ENCODE data around the gene MED19. TPM values are rescaled to one million over a fixed set of nuclear protein-coding genes. Genes with fewer than 3 reads are reported as not detected.

The MED19 gene
- total RNA-seq, 2 experiments from 2014 or later, result 13.7 to 14.9 TPM

DNA sequence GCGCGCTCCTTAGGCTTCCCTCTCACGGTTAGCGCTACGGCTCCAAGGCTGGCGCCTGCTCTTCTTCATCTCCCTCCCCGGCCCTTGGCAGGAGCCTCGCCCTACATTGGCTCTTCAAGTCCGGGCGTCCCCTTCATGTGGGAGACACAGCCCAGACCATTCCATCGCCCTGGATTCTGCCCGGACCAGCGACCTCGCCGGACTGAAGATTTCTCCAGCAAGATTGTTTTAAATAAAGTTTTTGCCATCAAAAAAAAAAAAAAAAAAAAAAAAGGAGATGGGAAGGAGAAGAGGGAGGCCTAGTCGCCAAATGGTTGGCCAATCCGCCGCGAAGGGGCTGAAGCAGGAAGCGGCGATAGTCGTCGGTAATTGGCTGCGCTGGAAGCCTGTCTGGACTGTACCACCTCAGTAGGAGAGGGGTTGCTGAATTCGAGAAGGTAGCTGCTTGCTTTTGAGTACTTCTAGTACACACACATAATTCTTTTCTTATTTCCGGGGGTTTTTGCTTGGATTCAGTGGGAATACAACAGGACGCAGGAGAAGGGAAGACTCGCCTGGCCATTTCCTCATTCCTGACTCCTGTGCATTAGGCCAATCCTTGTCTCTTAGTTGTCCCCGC, 44.8 kb downstream of the MED19 start:
- Mint-ChIP-seq H3K36me3 (ENCODE audit: low read depth) (peaks cover 42% of the 10 kb centered on the region), H3K27ac (peak overlapping the region; percentile 95), H3K4me1 (ENCODE audit: low read depth) (peaks cover 55% of the 10 kb centered on the region), H3K27me3 (no peaks in the 10 kb centered on the region), H3K9me3 (no peaks in the 10 kb centered on the region), H3K4me3 (peak overlapping the region; percentile 89)
- intact Hi-C loops (cut with DNase I, micrococcal nuclease), result loop anchor here (1.0 to 10.0 kb wide), 8 partner anchors 10 to 1475 kb away; partner anchors contain the start of genes CLP1 (in 1 of the 2), FAM111A (in 1 of the 2), MED19 (in 1 of the 2) and P2RX3 (in 1 of the 2)
- Histone ChIP-seq H3K9me3 (ENCODE audit: control insufficient read depth in 1 of 2, insufficient read depth in 1 of 2, low read length in 2 of 2) (no peaks in the 10 kb centered on the region), H3K4me1 (ENCODE audit: insufficient read depth, low read length) (peaks cover 30% of the 10 kb centered on the region), H3K36me3 (ENCODE audit: insufficient read depth, low read length) (peaks cover 22% of the 10 kb centered on the region), H3K27me3 (ENCODE audit: control insufficient read depth in 1 of 2, insufficient read depth in 2 of 2, low read length in 2 of 2) (no peaks in the 10 kb centered on the region), H3K4me3 (ENCODE audit: low read length) (peak overlapping the region; percentile 87), H3K27ac (ENCODE audit: low read depth in 1 of 2, low read length in 2 of 2) (peak overlapping the region; percentile 98)
- POLR2A ChIA-PET, result interaction anchor here (0.8 to 2.2 kb wide), 14 partner anchors 8 to 1894 kb away, joined by 3 to 20 read pairs (median 4); partner anchors contain the start of genes CLP1, MED19, SELENOH and TMX2
- peak in 13 of 14 experiments; percentile 83 to 99 (median 91) for DNase-seq
- no peak for TF ChIP-seq CTCF (IDR thresholded peaks at IDR 0.05)
- CTCF ChIA-PET, result interaction anchor here (0.8 to 1.5 kb wide), 4 partner anchors 23 to 1468 kb away, joined by 3 read pairs; no protein-coding TSS in a partner anchor
- ATAC-seq (ENCODE audit: poor library complexity), result peak; percentile 73

DNA sequence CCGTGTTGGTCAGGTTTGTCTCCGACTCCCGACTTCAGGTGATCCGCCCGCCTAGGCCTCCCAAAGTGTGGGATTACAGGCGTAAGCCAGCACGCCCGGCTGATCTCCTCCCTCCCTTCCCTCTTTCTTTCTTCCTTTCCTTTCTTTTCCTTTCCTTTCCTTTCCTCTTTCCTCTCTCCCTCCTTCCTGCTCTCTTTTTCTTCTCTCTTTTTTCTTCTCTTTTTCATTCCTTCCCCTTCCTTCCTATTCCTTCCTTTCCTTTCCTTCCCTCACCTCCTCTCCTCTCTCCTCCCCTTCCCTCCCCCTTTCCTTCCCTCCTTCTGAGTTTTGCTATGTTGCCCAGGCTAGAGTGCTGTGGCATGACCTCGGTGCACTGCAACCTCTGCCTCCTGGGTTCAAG, 48.0 kb downstream of the MED19 start:
- H3K4me3 Mint-ChIP-seq, result no peak overlapping the region
- H3K27ac Mint-ChIP-seq, result peak overlapping the region; percentile 69
- peaks cover 16% of the 10 kb centered on the region for H3K4me1 ChIP-seq (ENCODE audit: insufficient read depth, low read length)

DNA sequence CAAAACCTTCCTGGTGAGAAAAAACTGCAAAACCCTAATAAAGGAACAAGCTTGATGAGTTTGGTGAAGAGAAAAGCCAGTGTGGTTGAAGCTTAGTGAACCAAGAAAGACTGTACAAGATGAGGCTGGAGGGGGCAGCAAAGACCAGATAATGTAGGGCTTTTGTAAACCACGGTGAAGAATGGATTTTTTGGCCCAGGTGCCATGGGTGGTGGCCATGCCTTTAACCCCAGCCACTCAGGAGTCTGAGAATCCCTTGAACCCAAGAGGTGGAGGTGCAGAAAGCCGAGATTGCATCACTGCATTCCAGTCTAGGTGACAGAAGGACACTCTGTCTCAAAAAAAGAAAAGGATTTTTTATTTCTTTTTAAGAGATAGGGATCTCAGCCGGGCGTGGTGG, 49.1 kb downstream of the MED19 start:
- no peak for TF ChIP-seq CTCF (IDR thresholded peaks at IDR 0.05)
- Histone ChIP-seq H3K9me3 (ENCODE audit: control insufficient read depth in 1 of 2, insufficient read depth in 1 of 2, low read length in 2 of 2) (no peaks in the 10 kb centered on the region), H3K36me3 (ENCODE audit: insufficient read depth, low read length) (peaks cover 38% of the 10 kb centered on the region), H3K4me3 (ENCODE audit: low read length) (no peak overlapping the region), H3K27me3 (ENCODE audit: control insufficient read depth in 1 of 2, insufficient read depth in 2 of 2, low read length in 2 of 2) (no peaks in the 10 kb centered on the region), H3K4me1 (ENCODE audit: insufficient read depth, low read length) (peaks cover 23% of the 10 kb centered on the region), H3K27ac (ENCODE audit: low read depth in 1 of 2, low read length in 2 of 2) (no peak overlapping the region)
- no peak for ATAC-seq (ENCODE audit: poor library complexity)
- POLR2A ChIA-PET, result interaction anchor here (1.2 kb wide), 1 partner anchor 915 kb away, joined by 3 read pairs; no protein-coding TSS in a partner anchor
- intact Hi-C loops (cut with DNase I, micrococcal nuclease), result loop anchor here in 1 of 2 experiments (10.0 kb wide), 1 partner anchor 862 kb away; no protein-coding TSS in a partner anchor
- H3K36me3 Mint-ChIP-seq (ENCODE audit: low read depth), result peaks cover 56% of the 10 kb centered on the region
- DNase-seq, result no peak
- H3K4me1 Mint-ChIP-seq (ENCODE audit: low read depth), result peaks cover 29% of the 10 kb centered on the region
- peak overlapping the region; percentile 32 for H3K27ac Mint-ChIP-seq
- H3K4me3 Mint-ChIP-seq, result peak overlapping the region; percentile 13
- CTCF ChIA-PET, result no interaction called here
- no peaks in the 10 kb centered on the region for H3K9me3 Mint-ChIP-seq
- no peaks in the 10 kb centered on the region for H3K27me3 Mint-ChIP-seq

More for the DNA sequence above, 48.0 kb downstream of the MED19 start:
- H3K27ac ChIP-seq (ENCODE audit: low read depth in 1 of 2, low read length in 2 of 2), result no peak overlapping the region
- H3K9me3 ChIP-seq (ENCODE audit: control insufficient read depth in 1 of 2, insufficient read depth in 1 of 2, low read length in 2 of 2), result no peaks in the 10 kb centered on the region
- POLR2A ChIA-PET, result no interaction called here
- H3K4me1 Mint-ChIP-seq (ENCODE audit: low read depth), result peaks cover 26% of the 10 kb centered on the region
- no peak for TF ChIP-seq CTCF (IDR thresholded peaks at IDR 0.05)
- no peaks in the 10 kb centered on the region for H3K9me3 Mint-ChIP-seq
- no peaks in the 10 kb centered on the region for H3K27me3 ChIP-seq (ENCODE audit: control insufficient read depth in 1 of 2, insufficient read depth in 2 of 2, low read length in 2 of 2)
- no peaks in the 10 kb centered on the region for H3K27me3 Mint-ChIP-seq
- CTCF ChIA-PET, result no interaction called here
- intact Hi-C loops (cut with DNase I, micrococcal nuclease), result loop anchor here in 1 of 2 experiments (10.0 kb wide), 1 partner anchor 861 kb away; no protein-coding TSS in a partner anchor
- DNase-seq, result no peak
- peaks cover 38% of the 10 kb centered on the region for H3K36me3 ChIP-seq (ENCODE audit: insufficient read depth, low read length)
- H3K36me3 Mint-ChIP-seq (ENCODE audit: low read depth), result peaks cover 58% of the 10 kb centered on the region
- H3K4me3 ChIP-seq (ENCODE audit: low read length), result no peak overlapping the region
- no peak for ATAC-seq (ENCODE audit: poor library complexity)

Measured in CD4-positive, alpha-beta T cell (primary cell).